Liver (tissue), 9 donors: Measurements from ENCODE around the gene MAPKAPK3. TPM values are rescaled to one million over a fixed set of nuclear protein-coding genes. Genes with fewer than 3 reads are reported as not detected.

ENCODE experiments used
- DNase-seq: peaks from one replicate; pipeline ENCODE4 v3.0.0-alpha.2; 2017; ENCODE audit warnings: low spot score
- H3K27ac ChIP-seq, 2 donors: one replicate each; pipeline ENCODE4 v1.7.0; 2013; ENCODE audit warnings: inconsistent platforms in 2 of 2, low read length in 2 of 2, control low read depth in 1 of 2, low read depth in 1 of 2, mild to moderate bottlenecking in 1 of 2
- H3K27me3 ChIP-seq, 4 donors: one replicate each; pipeline versions ENCODE4 v1.6.1 to v1.7.0; 2013; ENCODE audit warnings: low read length in 3 of 4, inconsistent platforms in 1 of 4, mild to moderate bottlenecking in 1 of 4, moderate library complexity in 1 of 4; ENCODE audit not compliant: control insufficient read depth in 4 of 4, insufficient read depth in 4 of 4
- H3K36me3 ChIP-seq, 4 donors: one replicate each; pipeline versions ENCODE4 v1.6.1 to v1.7.0; 2013; ENCODE audit warnings: low read length in 3 of 4, mild to moderate bottlenecking in 3 of 4, low read depth in 1 of 4, moderate library complexity in 1 of 4; ENCODE audit not compliant: control insufficient read depth in 4 of 4, insufficient read depth in 3 of 4
- H3K4me1 ChIP-seq, 4 donors: one replicate each; pipeline versions ENCODE4 v1.6.1 to v1.7.0; 2013; ENCODE audit warnings: low read length in 3 of 4, mild to moderate bottlenecking in 3 of 4, moderate library complexity in 1 of 4; ENCODE audit not compliant: control insufficient read depth in 4 of 4, insufficient read depth in 4 of 4
- H3K4me3 ChIP-seq, 3 donors: one replicate each; pipeline versions ENCODE4 v1.6.1 to v1.7.0; 2013; ENCODE audit warnings: low read length in 3 of 3, control low read depth in 1 of 3, low read depth in 1 of 3, mild to moderate bottlenecking in 1 of 3
- H3K9ac ChIP-seq, 2 donors: one replicate each; pipeline ENCODE4 v1.7.0; 2013; ENCODE audit warnings: low read length in 2 of 2, mild to moderate bottlenecking in 2 of 2, moderate library complexity in 2 of 2, control low read depth in 1 of 2, low read depth in 1 of 2
- H3K9me3 ChIP-seq, 4 donors: one replicate each; pipeline versions ENCODE4 v1.6.1 to v1.7.0; 2013; ENCODE audit warnings: low read length in 3 of 4; ENCODE audit not compliant: control insufficient read depth in 4 of 4
- CTCF ChIP-seq: fragments of 150-350 bp; IDR thresholded peaks from 2 replicates; pipeline ENCODE4 v1.5.1; 2017; ENCODE audit warnings: improper control_type of control experiment, low read depth, low read length; ENCODE audit not compliant: missing input control
- EGR1 ChIP-seq, 2 donors: IDR thresholded peaks; 2 replicates each; pipeline ENCODE4 v1.6.1; 2016 to 2018; ENCODE audit warnings: antibody characterized with exemption in 2 of 2, low read depth in 2 of 2
- FOXA1 ChIP-seq: IDR thresholded peaks from 2 replicates; pipeline ENCODE4 v1.6.1; 2016; ENCODE audit warnings: antibody characterized with exemption
- GABPA ChIP-seq, 2 donors: IDR thresholded peaks in 1 of 2; conservative IDR thresholded peaks in 1 of 2; 2 replicates each; pipeline ENCODE4 v1.6.1; 2016; ENCODE audit warnings: antibody characterized with exemption in 2 of 2, mild to moderate bottlenecking in 1 of 2, moderate library complexity in 1 of 2
- HNF4A ChIP-seq, 2 donors: conservative IDR thresholded peaks; 2 replicates each; pipeline ENCODE4 v1.6.1; 2016; ENCODE audit warnings: antibody characterized with exemption in 2 of 2, mild to moderate bottlenecking in 2 of 2
- HNF4G ChIP-seq: IDR thresholded peaks from 2 replicates; pipeline ENCODE4 v1.6.1; 2016; ENCODE audit warnings: antibody characterized with exemption
- MAX ChIP-seq: IDR thresholded peaks from 2 replicates; pipeline ENCODE4 v1.6.1; 2016; ENCODE audit warnings: antibody characterized with exemption
- NR2F2 ChIP-seq: IDR thresholded peaks from 2 replicates; pipeline ENCODE4 v1.6.1; 2016; ENCODE audit warnings: antibody characterized with exemption
- RAD21 ChIP-seq, 2 donors: IDR thresholded peaks; 2 replicates each; pipeline ENCODE4 v1.6.1; 2016; ENCODE audit warnings: antibody characterized with exemption in 2 of 2, mild to moderate bottlenecking in 2 of 2
- RXRA ChIP-seq, 2 donors: IDR thresholded peaks; 2 replicates each; pipeline ENCODE4 v1.6.1; 2017 to 2018; ENCODE audit warnings: antibody characterized with exemption in 2 of 2, mild to moderate bottlenecking in 1 of 2
- SP1 ChIP-seq: IDR thresholded peaks from 2 replicates; pipeline ENCODE4 v1.6.1; 2018; ENCODE audit warnings: antibody characterized with exemption, mild to moderate bottlenecking
- TAF1 ChIP-seq: conservative IDR thresholded peaks from 2 replicates; pipeline ENCODE4 v1.6.1; 2016; ENCODE audit warnings: antibody characterized with exemption, mild to moderate bottlenecking
- YY1 ChIP-seq: IDR thresholded peaks from 2 replicates; pipeline ENCODE4 v1.6.1; 2016; ENCODE audit warnings: antibody characterized with exemption, mild to moderate bottlenecking
- ZBTB33 ChIP-seq: IDR thresholded peaks from 2 replicates; pipeline ENCODE4 v1.6.1; 2016; ENCODE audit warnings: antibody characterized with exemption
- WGBS: extraction: QIAGEN DNeasy Blood & Tissue Kit; methylation state at CpG from one replicate; pipeline ENCODE4 v1.1.7; 2013; 5-methylcytosine and 5-hydroxymethylcytosine counted together
- polyA plus RNA-seq, 2 donors: library from polyadenylated mRNA; stranded (reverse) in 1 of 2; unstranded in 1 of 2; fragments of 200-250 nt in 1 of 2; fragments of >200 nt in 1 of 2; fragmentation: Nextera tagmentation in 1 of 2; extraction: Ambion mirVana in 1 of 2; gene quantifications; one replicate each; pipeline versions ENCODE4 v1.2.1 to v1.2.3, GENCODE V29; 2013 to 2015
- total RNA-seq, 2 donors: library from RNA; depleted of rRNA; stranded (reverse); fragments of >200 nt; gene quantifications; one replicate each; pipeline ENCODE4 v1.2.3, GENCODE V29; 2014
- TF ChIP-seq, protein P1 (sequence below): IDR thresholded peaks from 2 replicates; pipeline ENCODE4 v1.6.1; 2016; ENCODE audit warnings: antibody characterized with exemption, mild to moderate bottlenecking
- TF ChIP-seq, protein P2 (sequence below): IDR thresholded peaks from 2 replicates; pipeline ENCODE4 v1.6.1; 2016; ENCODE audit warnings: antibody characterized with exemption
- donor health status: healthy.
- donor health status: healthy.
- donor health status: healthy.
- donor health status: healthy.
- donor health status: healthy.

MAPKAPK3 gene
- total and polyA plus RNA-seq, 4 donors = 13.9 to 32.9 (median 19.0) TPM

DNA sequence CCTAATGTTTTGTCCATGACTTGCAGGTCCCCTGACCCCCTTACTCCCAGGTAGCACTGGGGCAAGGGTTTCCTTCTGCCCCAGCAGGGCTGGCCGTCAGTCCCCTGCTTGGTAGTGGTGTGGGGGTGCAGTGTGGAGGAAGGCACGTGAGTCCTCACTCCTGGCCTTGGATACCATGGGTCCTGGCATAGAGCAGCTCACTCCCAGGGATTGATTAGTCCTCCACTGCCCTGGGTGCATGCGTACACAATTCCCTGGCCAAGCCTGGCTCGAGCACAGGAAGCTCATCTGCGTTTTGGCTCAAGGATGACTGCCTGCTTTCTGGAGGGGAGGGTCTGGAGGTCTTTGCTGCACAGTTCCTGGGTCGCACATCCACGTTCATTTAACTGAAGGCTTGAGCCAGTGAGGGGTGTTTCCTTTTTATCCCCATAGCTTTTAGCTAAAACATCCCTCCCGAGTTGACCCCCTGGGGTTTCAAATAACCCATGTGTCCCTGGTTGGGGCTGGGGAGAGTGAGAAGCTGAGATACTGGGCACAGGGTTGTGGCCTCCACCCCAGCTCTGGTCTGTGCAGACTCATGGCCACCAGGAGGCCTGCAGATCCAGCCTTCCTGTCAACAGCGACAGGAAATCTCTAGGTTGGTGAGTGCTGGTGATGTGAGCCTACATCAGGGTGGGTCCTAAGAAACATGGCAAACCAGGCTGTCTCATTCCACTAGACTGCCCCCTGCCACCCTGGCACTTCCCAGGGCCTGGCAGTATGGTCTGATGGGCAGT, 36.1 kb upstream of the MAPKAPK3 start (continued):
- TF ChIP-seq, protein P1, sequence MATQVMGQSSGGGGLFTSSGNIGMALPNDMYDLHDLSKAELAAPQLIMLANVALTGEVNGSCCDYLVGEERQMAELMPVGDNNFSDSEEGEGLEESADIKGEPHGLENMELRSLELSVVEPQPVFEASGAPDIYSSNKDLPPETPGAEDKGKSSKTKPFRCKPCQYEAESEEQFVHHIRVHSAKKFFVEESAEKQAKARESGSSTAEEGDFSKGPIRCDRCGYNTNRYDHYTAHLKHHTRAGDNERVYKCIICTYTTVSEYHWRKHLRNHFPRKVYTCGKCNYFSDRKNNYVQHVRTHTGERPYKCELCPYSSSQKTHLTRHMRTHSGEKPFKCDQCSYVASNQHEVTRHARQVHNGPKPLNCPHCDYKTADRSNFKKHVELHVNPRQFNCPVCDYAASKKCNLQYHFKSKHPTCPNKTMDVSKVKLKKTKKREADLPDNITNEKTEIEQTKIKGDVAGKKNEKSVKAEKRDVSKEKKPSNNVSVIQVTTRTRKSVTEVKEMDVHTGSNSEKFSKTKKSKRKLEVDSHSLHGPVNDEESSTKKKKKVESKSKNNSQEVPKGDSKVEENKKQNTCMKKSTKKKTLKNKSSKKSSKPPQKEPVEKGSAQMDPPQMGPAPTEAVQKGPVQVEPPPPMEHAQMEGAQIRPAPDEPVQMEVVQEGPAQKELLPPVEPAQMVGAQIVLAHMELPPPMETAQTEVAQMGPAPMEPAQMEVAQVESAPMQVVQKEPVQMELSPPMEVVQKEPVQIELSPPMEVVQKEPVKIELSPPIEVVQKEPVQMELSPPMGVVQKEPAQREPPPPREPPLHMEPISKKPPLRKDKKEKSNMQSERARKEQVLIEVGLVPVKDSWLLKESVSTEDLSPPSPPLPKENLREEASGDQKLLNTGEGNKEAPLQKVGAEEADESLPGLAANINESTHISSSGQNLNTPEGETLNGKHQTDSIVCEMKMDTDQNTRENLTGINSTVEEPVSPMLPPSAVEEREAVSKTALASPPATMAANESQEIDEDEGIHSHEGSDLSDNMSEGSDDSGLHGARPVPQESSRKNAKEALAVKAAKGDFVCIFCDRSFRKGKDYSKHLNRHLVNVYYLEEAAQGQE = no peak
- TF ChIP-seq, protein P2, sequence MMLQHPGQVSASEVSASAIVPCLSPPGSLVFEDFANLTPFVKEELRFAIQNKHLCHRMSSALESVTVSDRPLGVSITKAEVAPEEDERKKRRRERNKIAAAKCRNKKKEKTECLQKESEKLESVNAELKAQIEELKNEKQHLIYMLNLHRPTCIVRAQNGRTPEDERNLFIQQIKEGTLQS = no peak

GRCh38 chr3:50581459-50581842, 35.5 kb upstream of the MAPKAPK3 start:
- H3K27ac ChIP-seq = peak overlapping the region; percentile 55 to 72
- no peak for DNase-seq
- H3K9ac ChIP-seq = no peak overlapping the region
- peak in 1 of 2 donors; percentile 26 for TF ChIP-seq HNF4A (conservative IDR thresholded peaks at IDR 0.05)
- no peak for TF ChIP-seq SP1
- no peaks in the 10 kb centered on the region for H3K27me3 ChIP-seq
- no peaks in the 10 kb centered on the region for H3K9me3 ChIP-seq
- H3K4me1 ChIP-seq = peaks cover 45 to 74% (median 67%) of the 10 kb centered on the region in 4 donors
- H3K4me3 ChIP-seq = no peak overlapping the region
- WGBS = 86% methylated on average over 2 of the region's 2 CpGs
- H3K36me3 ChIP-seq = peaks cover 0 to 14% (median 3%) of the 10 kb centered on the region in 4 donors

- H3K27ac ChIP-seq = peak overlapping the region; percentile 75 to 90
- no peak overlapping the region for H3K9ac ChIP-seq
- no peak for DNase-seq
- no peaks in the 10 kb centered on the region for H3K27me3 ChIP-seq
- H3K4me3 ChIP-seq = no peak overlapping the region
- 42% methylated on average over 9 of the region's 9 CpGs for WGBS
- peak; percentile 36 for TF ChIP-seq SP1
- peak in 1 of 2 donors; percentile 42 for TF ChIP-seq HNF4A (conservative IDR thresholded peaks at IDR 0.05)
- no peak for TF ChIP-seq EGR1 (IDR thresholded peaks at IDR 0.05; ENCODE audit: low read depth in 2 of 2)
- peak in 1 of 2 donors; percentile 14 for TF ChIP-seq RAD21 (IDR thresholded peaks at IDR 0.05)
- TF ChIP-seq RXRA (IDR thresholded peaks at IDR 0.05) = peak; percentile 35 to 52
- H3K36me3 ChIP-seq = peaks cover 0 to 13% (median 2%) of the 10 kb centered on the region in 4 donors
- no peaks in the 10 kb centered on the region for H3K9me3 ChIP-seq
- H3K4me1 ChIP-seq = peaks cover 49 to 80% (median 73%) of the 10 kb centered on the region in 4 donors
These were observed 34.9 kb upstream of the MAPKAPK3 start for GRCh38 chr3:50582083-50582482.

- H3K36me3 ChIP-seq = peaks cover 0 to 4% (median 0%) of the 10 kb centered on the region in 4 donors
- no peak for DNase-seq
- H3K27me3 ChIP-seq = no peaks in the 10 kb centered on the region
- 35% methylated on average over 6 of the region's 6 CpGs for WGBS
- H3K9me3 ChIP-seq = no peaks in the 10 kb centered on the region
- H3K4me1 ChIP-seq = peaks cover 52 to 94% (median 91%) of the 10 kb centered on the region in 4 donors
- no peak overlapping the region for H3K4me3 ChIP-seq
- no peak overlapping the region for H3K9ac ChIP-seq
- H3K27ac ChIP-seq = peak overlapping the region; percentile 75 to 90
- TF ChIP-seq FOXA1 (no peak), CTCF (no peak), SP1 (peak; percentile 89), YY1 (peak; percentile 96), HNF4A (conservative IDR thresholded peaks at IDR 0.05) (peak; percentile 82 to 85), HNF4G (peak; percentile 47), RAD21 (IDR thresholded peaks at IDR 0.05) (peak in 1 of 2 donors; percentile 40), ZBTB33 (no peak), MAX (peak; percentile 99), NR2F2 (peak; percentile 35), EGR1 (IDR thresholded peaks at IDR 0.05; ENCODE audit: low read depth in 2 of 2) (peak in 1 of 2 donors; percentile 84), GABPA (IDR thresholded peaks at IDR 0.05 in 1 of 2, conservative IDR thresholded peaks at IDR 0.05 in 1 of 2) (no peak), TAF1 (no peak), RXRA (IDR thresholded peaks at IDR 0.05) (peak; percentile 97)
- TF ChIP-seq, protein P2 = no peak
These were observed 33.1 kb upstream of the MAPKAPK3 start for GRCh38 chr3:50583897-50584296.
